HG03571 (cell line): ENCODE measurements around the gene DGCR6L.
"Not testable (repeated sequence)": the region's sequence is repeated elsewhere in the genome, so short reads cannot be mapped to it uniquely, and the experiment has no call there.

Source experiments
- ATAC-seq: cut with Tn5 transposase; IDR thresholded peaks from one replicate; pipeline ENCODE4 v1.9.1; 2021; ENCODE audit not compliant: unreplicated experiment

Gene DGCR6L

DNA sequence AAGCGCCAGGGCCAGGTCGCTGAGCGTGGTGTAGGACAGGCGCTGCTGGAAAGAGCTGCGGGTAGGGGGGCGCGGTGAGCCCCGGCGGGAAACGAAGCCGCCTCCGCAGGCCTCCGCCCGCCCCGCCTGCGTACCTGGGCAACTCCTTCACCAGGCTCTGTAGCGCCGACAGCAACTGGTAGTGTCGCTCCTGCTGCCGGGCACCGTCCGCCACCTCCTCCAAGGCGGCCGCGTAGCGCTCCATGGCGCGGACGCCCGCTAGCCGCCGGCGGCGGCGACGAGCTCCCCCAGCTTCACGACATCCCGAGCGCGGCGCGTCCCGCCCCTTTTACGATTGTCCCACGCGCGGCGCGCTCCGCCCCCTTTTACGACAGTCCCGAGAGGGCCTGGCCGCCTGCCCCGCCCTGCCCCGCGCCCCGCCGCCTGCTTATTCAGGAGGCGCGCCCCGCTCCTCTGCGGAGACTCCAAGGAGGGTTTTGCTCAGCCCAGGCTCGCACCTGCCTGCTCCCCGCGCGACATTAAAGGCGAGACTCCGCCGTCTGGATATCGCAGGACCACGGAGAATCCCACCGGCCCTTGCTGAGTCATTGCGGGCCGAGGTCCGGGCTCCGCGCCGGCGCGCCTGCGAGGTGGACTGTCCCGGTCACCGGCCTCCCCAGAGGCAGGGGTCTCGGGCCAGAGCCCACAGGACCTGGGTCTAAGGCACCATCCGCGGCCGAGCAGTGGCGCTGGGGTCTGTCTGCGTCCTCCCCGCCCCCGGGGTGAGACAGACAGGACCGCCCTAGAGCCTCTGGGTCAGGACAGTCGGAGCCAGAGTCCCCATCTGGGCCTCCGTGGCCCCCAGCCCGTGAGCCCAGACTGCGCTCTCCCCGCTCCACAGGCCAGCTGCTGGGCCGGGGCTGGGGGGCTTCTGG lies at the start of gene DGCR6L:
DGCR6L (minus strand) TSS at position 316 of the 914 bp plus-strand sequence; CDS start at position 244, 72 bp downstream.
- peak; percentile 73 for ATAC-seq

DNA sequence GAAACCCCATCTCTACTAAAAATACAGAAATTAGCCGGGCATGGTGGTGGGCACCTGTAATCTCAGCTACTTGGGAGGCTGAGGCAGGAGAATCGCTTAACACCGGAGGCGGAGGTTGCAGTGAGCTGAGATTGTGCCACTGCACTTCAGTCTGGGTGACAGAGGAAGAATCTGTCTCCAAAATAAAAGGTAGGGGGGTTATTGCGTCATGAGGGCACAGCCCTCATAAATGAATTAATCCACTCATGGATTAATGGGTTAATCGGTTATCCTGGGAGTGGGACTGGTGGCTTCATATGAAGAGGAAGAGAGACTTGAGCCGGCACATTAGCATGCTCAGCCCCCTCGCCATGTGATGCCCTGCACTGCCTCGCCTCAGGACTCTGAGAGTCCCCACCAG lies 49.0 kb upstream of the DGCR6L start:
- ATAC-seq: not testable (repeated sequence)

DNA sequence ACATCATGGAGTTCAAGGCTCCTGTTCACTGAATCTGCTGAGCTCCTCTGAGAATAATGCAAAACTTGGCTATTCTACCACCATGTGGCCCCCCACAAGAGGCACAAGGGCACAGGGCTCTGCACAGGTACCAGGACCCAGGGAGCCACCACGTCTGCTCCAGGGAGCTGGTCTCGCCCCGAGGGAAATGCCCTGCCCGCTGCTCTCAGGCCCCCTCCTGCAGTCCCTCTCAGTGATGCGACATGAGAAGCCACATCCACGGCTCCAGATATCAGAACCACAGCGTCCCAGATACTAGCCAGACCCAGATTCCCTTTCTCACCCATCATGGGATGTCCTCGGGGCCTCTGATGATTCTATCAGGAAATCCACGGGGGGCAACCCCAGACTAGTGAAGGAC lies 47.0 kb upstream of the DGCR6L start:
- ATAC-seq: not testable (repeated sequence)

DNA sequence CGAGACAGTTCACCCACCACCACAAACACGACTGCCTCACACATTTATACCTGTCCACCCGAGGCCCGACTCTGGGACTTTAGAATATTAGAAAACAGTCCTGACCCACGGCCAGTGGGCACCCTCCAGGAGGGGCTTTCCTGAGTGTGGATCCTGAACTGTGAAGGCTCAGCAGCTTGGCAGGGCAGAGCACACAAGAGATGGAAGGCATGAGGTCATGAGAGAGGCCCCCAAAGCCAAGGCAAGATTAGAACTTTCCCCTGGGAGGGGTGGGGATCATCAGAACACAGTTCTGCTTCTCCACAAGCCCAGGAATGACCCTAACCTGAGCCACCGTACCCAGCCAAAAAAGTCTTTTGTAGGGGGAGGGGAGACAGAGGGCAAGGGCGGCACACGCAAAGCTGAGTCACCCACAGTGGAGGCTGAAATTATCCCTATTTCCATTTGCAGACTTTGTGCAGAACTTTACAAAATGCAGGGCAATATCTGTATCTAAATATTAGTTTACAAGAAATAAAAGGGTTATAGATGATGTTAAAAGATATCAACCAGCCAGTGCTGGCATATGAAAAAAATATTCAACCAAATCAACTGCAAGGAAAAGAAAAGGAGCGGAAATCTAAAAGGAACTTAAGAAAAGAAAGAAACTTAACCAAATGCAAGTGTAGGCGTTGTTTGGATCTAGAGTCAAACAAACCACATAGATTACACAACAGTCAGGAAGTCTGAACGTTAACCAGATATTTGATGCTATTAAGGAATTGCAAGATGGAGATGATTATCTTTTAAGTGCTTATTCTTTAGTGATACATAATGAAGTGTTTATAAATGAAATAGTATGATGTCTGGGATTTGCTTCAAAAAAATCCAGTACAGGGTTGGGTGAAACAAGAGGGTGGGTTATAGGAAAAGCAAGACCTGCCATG lies 44.7 kb upstream of the DGCR6L start:
- ATAC-seq: not testable (repeated sequence)

DNA sequence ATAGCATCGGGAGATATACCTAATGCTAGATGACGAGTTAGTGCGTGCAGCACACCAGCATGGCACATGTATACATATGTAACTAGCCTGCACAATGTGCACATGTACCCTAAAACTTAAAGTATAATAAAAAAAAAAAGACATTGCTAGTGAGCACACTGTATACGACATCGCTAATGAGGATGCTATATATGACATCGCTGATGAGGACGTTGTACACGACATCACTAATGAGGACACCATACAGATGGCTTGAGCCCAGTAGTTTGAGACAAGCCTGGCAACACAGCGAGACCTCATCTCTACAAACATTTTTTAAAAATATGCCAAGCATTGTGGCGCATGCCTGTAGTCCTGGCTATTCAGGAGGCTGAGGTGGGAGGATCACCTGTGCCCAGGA lies 42.5 kb upstream of the DGCR6L start:
- ATAC-seq: not testable (repeated sequence)

DNA sequence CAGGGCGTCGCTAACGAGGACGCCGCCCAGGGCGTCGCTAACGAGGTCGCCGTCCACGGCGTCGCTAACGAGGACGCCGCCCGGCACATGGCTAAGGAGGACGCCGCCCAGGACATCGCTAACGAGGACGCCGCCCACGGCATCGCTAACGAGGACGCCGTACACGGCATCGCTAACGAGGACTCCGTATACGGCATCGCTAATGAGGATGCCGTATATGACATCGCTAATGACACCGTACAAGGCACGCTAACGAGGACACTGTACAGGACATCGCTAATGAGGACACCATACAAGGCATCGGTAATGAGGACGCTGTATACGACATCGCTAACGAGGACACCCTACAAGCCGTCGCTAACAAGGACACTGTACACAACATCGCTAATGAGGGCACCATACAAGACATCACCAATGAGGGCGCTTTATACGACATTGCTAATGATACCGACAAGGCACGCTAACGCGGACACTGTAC lies 41.9 kb upstream of the DGCR6L start:
- ATAC-seq: not testable (repeated sequence)

DNA sequence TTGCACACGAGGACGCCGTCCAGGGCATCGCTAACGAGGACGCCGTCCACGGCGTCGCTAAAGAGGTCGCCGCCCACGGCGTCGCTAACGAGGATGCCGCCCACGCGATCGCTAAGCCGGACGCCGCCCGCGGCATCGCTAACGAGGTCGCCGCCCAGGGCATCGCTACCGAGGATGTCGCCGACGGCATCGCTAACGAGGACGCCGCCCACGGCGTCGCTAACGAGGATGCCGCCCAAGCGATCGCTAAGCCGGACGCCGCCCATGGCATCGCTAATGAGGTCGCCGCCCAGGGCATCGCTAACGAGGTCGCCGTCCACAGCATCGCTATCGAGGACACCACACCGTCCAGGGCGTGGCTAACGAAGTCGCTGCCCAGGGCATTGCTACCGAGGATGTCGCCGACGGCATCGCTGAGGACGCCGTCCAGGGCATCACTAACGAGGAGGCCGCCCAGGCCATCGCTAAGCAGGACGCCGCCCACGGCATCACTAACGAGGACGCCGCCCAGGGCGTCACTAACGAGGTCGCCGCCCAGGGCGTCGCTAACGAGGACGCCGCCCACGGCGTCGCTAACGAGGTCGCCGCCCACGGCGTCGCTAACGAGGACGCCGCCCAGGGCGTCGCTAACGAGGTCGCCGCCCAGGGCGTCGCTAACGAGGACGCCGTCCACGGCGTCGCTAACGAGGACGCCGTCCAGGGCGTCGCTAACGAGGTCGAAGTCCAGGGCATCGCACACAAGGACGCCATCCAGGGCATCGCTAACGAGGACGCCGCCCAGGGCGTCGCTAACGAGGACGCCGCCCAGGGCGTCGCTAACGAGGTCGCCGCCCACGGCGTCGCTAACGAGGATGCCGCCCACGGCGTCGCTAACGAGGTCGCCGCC lies 41.2 kb upstream of the DGCR6L start:
- ATAC-seq: not testable (repeated sequence)

DNA sequence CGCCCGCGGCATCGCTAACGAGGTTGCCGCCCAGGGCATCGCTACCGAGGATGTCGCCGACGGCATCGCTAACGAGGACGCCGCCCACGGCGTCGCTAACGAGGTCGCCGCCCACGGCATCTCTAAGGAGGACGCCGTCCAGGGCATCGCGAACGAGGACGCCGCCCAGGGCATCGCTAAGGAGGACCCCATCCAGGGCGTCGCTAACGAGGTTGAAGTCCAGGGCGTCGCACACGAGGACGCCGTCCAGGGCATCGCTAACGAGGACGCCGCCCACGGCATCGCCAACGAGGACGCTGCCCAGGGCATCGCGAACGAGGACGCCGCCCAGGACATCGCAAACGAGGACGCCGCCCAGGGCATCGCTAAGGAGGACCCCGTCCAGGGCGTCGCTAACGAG lies 40.4 kb upstream of the DGCR6L start:
- not testable (repeated sequence) for ATAC-seq

DNA sequence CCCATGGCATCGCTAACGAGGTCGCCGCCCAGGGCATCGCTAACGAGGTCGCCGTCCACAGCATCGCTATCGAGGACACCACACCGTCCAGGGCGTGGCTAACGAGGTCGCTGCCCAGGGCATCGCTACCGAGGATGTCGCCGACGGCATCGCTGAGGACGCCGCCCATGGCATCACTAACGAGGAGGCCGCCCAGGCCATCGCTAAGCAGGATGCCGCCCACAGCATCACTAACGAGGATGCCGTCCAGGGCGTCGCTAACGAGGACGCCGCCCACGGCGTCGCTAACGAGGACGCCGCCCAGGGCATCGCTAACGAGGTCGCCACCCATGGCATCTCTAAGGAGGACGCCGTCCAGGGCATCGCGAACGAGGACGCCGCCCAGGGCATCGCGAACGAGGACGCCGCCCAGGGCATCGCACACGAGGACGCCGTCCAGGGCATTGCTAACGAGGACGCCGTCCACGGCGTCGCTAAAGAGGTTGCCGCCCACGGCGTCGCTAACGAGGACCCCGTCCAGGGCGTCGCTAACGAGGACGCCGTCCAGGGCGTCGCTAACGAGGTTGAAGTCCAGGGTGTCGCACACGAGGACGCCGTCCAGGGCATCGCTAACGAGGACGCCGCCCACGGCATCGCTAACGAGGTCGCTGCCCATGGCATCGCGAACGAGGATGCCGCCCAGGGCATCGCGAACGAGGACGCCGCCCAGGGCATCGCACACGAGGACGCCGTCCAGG lies 38.8 kb upstream of the DGCR6L start:
- ATAC-seq: not testable (repeated sequence)

DNA sequence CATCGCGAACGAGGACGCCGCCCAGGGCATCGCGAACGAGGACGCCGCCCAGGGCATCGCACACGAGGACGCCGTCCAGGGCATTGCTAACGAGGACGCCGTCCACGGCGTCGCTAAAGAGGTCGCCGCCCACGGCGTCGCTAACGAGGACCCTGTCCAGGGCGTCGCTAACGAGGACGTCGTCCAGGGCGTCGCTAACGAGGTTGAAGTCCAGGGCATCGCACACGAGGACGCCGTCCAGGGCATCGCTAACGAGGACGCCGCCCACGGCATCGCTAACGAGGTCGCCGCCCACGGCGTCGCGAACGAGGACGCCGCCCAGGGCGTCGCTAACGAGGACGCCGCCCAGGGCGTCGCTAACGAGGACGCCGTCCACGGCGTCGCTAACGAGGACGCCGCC lies 38.1 kb upstream of the DGCR6L start:
- not testable (repeated sequence) for ATAC-seq

DNA sequence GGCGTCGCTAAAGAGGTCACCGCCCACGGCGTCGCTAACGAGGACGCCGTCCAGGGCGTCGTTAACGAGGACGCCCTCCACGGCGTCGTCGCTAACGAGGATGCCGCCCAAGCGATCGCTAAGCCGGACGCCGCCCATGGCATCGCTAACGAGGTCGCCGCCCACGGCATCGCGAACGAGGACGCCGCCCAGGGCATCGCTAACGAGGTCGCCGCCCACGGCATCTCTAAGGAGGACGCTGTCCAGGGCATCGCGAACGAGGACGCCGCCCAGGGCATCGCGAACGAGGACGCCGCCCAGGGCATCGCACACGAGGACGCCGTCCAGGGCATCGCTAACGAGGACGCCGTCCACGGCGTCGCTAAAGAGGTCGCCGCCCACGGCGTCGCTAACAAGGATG lies 37.0 kb upstream of the DGCR6L start:
- ATAC-seq: not testable (repeated sequence)

DNA sequence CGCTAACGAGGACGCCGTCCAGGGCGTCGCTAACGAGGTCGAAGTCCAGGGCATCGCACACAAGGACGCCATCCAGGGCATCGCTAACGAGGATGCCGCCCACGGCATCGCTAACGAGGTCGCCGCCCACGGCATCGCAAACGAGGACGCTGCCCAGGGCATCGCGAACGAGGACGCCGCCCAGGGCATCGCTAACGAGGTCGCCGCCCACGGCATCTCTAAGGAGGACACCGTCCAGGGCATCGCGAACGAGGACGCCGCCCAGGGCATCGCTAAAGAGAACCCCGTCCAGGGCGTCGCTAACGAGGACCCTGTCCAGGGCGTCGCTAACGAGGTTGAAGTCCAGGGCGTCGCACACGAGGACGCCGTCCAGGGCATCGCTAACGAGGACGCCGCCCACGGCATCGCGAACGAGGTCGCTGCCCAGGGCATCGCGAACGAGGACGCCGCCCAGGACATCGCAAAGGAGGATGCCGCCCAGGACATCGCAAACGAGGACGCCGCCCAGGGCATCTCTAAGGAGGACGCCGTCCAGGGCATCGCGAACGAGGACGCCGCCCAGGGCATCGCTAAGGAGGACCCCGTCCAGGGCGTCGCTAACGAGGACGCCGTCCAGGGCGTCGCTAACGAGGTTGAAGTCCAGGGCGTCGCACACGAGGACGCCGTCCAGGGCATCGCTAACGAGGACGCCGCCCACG lies 36.2 kb upstream of the DGCR6L start:
- ATAC-seq: not testable (repeated sequence)

DNA sequence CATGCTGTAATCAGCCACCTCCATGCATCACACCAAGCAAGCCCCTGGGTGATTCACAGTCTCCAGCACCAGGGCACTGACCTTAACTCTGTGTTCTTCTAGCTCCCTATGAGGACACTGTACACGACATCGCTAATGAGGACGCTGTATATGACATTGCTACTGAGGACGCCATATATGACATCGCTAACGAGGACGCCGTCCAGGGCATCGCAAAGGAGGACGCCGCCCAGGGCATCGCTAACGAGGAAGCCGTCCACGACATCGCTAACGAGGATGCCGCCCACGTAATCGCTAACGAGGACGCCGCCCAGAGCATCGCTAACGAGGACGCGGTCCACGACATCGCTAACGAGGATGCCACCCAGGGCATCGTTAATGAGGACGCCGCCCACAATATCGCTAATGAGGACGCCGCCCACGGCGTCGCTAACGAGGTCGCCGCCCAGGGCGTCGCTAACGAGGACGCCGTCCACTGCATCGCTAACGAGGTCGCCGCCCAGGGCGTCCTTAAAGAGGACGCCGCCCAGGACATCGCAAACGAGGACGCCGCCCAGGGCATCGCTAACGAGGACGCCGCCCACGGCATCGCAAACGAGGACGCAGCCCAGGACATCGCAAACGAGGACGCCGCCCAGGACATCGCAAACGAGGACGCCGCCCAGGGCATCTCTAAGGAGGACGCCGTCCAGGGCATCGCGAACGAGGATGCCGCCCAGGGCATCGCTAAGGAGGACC lies 34.5 kb upstream of the DGCR6L start:
- ATAC-seq: no peak

DNA sequence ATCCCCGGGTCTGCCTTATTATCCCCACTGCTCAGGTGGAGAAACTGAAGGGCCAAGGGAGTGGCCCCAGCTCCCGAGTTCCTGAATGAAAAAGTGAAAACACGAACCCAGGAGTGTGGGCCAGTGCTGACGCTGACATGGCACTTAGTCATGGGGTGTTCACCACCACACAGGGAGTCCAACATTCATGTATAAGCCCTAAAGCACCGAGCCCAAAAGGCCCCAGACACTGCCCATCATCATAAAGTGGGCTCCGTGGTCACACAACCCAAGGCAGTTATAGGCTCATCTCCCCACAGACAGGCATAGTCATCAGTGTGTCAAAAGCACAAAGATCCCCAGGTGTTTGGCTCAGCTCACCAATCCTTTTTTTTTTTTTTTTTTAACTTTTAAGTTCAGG lies 32.7 kb upstream of the DGCR6L start:
- not testable (repeated sequence) for ATAC-seq

DNA sequence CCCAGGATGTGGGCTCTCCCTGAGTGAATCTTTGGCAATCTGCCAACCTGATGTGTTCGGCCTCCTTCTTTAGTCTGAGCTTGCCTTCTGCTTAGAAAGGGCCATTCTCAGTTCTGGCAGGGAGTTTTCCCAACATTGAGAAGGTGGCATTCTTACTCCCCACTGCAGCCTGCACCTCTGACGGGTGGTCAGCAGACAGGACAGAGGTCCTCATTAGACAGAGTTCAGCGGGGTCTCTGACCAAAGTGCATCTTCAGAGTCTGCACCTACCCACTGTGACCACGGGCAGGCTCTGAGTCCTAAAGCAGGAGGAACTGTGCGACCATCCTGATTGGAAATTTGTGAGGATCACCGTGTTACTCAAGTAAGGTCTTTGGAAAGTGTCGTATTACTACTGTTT lies 26.7 kb upstream of the DGCR6L start:
- not testable (repeated sequence) for ATAC-seq

DNA sequence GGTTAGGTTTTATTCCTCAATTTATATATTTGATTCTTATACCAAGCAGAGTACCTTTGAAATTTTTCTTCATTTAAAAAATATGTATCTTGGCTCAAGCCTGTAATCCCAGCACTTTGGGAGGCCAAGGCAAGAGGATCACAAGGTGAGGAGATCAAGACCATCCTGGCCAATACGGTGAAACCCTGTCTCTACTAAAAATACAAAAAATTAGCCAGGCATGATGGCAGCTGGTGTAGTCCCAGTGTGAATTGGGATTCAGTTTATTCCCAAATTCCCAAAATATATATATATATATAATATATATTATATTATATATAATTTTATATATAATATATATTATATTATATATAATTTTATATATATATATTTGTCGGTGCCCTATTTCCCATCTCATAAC lies 18.4 kb upstream of the DGCR6L start:
- not testable (repeated sequence) for ATAC-seq

DNA sequence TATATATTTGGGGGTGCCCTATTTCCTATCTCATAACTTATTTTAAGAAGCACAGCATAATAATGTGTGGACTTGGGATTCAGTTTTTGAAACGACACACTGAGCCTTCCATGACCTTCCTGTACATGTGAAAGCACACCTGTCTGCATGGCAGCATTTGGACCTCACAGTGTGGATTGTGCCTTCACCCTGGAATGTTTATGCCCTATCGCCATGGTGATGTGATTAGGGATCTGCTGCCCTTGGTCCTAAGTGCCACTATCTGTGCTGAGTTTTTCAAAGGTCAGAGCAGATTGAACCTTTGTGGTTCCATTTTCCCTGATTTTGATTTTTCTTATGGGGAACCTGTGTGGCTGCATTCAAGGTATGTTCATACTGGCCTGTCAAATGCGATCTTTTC lies 17.9 kb upstream of the DGCR6L start:
- not testable (repeated sequence) for ATAC-seq

DNA sequence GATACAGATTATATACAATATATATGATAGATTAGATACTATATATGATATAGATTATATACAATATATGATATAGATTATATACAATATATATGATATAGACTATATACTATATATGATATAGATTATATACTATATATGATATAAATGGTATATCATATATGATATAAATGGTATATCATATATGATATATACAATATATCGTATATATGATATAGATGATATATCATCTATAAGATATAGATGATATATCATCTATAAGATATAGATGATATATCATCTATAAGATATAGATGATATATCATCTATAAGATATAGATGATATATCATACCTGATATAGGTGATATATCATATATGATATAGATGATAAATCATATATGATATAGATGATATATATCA lies 16.7 kb upstream of the DGCR6L start:
- ATAC-seq: not testable (repeated sequence)
